Stimulated activated effector memory CD8-positive, alpha-beta T cell treated with anti-CD3 and anti-CD28 coated beads, Interleukin-12 subunit alpha, Interleukin-12 subunit beta, amount 100 ng/mL, for 72 hours (primary cell): ENCODE data around the gene RALGPS1.

Experiments used
- ATAC-seq: fragments of 150-1000 bp; cut with Tn5 transposase; 2 replicates; pipeline ENCODE4 v1.10.0; 2021
- DNase-seq, 2 donors: peaks; one replicate each; pipeline ENCODE4 v3.0.0; 2021 to 2022; ENCODE audit warnings: low spot score in 2 of 2
- H3K27ac Mint-ChIP-seq: one replicate; pipeline ENCODE4 v1.8.0; 2022; ENCODE audit warnings: mild to moderate bottlenecking, mixed read lengths
- H3K36me3 Mint-ChIP-seq: one replicate; pipeline ENCODE4 v1.8.0; 2022; ENCODE audit warnings: mild to moderate bottlenecking, mixed read lengths
- H3K4me1 Mint-ChIP-seq: one replicate; pipeline ENCODE4 v1.8.0; 2022; ENCODE audit warnings: mixed read lengths
- H3K4me3 Mint-ChIP-seq: one replicate; pipeline ENCODE4 v1.8.0; 2022; ENCODE audit warnings: mild to moderate bottlenecking, mixed read lengths
- H3K9me3 Mint-ChIP-seq: one replicate; pipeline ENCODE4 v1.8.0; 2022; ENCODE audit warnings: mixed read lengths

The RALGPS1 gene

GRCh38 chr9:127197861-127198430 is 283.4 kb downstream of the RALGPS1 start:
- DNase-seq (no peak), ATAC-seq (no peak)
- H3K9me3 Mint-ChIP-seq, result no peaks in the 10 kb centered on the region
- H3K36me3 Mint-ChIP-seq, result no peaks in the 10 kb centered on the region
- H3K4me1 Mint-ChIP-seq, result peaks cover 10% of the 10 kb centered on the region
- no peak overlapping the region for H3K4me3 Mint-ChIP-seq
- H3K27ac Mint-ChIP-seq, result no peak overlapping the region

- ATAC-seq, result no peak
- H3K36me3 Mint-ChIP-seq, result no peaks in the 10 kb centered on the region
- no peak for DNase-seq
- H3K9me3 Mint-ChIP-seq, result no peaks in the 10 kb centered on the region
- no peak overlapping the region for H3K27ac Mint-ChIP-seq
- no peak overlapping the region for H3K4me3 Mint-ChIP-seq
- peaks cover 10% of the 10 kb centered on the region for H3K4me1 Mint-ChIP-seq
Observed at GRCh38 chr9:127198587-127198986, 284.0 kb downstream of the RALGPS1 start.

DNA sequence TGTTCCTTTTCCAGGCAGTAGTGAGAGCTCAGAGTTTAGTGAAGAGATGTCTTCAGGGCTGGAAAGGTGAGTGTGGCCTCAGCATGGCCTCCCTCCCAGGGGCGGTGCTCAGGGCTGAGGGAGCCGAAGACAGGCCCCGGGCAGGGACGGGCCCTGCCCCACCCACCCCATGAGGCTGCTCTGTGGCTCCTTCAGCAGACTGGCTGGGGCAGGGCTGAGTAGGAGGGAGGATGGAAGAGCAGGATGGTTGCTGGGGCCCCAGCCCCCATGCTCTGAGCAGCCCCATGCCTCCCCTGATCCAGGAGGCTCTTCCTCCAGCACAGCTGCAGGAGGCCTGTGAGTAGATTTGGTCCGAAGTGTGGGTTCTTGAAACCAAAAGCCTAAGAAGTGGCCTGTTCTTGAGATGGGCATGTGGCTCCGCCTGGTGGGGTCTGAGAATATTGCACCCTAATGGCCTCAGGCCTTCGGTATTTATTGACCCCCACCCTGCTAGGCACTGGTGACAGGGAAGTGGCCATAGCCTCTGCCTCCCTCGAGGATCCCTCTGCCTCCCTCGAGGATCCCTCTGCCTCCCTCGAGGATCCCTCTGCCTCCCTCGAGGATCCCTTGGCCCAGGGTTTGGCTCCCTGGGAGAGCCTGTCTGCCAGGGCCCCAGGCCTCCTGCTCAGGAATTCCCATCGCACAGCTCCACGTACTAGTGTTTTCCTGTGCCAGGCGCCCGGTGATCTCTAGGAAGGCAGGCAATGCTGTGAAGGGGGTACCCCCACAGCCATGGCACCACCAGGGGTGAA is 284.6 kb downstream of the RALGPS1 start:
- no peak overlapping the region for H3K27ac Mint-ChIP-seq
- no peak overlapping the region for H3K4me3 Mint-ChIP-seq
- H3K4me1 Mint-ChIP-seq, result peaks cover 10% of the 10 kb centered on the region
- H3K36me3 Mint-ChIP-seq, result no peaks in the 10 kb centered on the region
- DNase-seq (peak; percentile 72 to 89), ATAC-seq (peak; percentile 76)
- H3K9me3 Mint-ChIP-seq, result no peaks in the 10 kb centered on the region

- Mint-ChIP-seq H3K9me3 (no peaks in the 10 kb centered on the region), H3K4me3 (no peak overlapping the region), H3K27ac (no peak overlapping the region), H3K4me1 (peaks cover 10% of the 10 kb centered on the region), H3K36me3 (no peaks in the 10 kb centered on the region)
- ATAC-seq (no peak), DNase-seq (no peak)
Observed at GRCh38 chr9:127200106-127200862, 285.7 kb downstream of the RALGPS1 start.

GRCh38 chr9:127201071-127201541 is 286.5 kb downstream of the RALGPS1 start:
- Mint-ChIP-seq H3K27ac (no peak overlapping the region), H3K4me1 (peaks cover 10% of the 10 kb centered on the region), H3K4me3 (no peak overlapping the region), H3K36me3 (no peaks in the 10 kb centered on the region), H3K9me3 (no peaks in the 10 kb centered on the region)
- DNase-seq, result no peak
- no peak for ATAC-seq

DNA sequence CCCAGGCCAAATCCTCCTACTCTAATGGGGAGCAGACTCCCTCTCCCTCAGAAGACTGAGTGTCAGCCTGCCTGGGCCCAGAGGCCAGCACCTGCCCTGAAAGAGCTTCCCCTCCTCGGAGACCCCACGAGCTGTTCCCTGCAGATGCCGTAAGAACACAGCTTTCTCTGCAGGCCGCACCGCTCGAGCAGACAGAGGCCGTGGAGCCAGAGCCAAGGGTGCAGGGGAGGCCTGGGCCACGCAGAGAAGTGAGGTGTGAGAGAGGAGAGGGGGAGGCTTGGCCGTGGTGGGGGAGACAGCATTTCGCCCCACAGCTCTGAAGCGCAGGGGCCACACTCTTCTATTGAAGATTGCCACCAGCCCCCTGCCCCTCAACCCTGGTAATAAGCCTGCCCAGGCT is 287.1 kb downstream of the RALGPS1 start:
- Mint-ChIP-seq H3K27ac (peak overlapping the region; percentile 43), H3K4me3 (no peak overlapping the region), H3K9me3 (no peaks in the 10 kb centered on the region), H3K4me1 (peaks cover 10% of the 10 kb centered on the region), H3K36me3 (no peaks in the 10 kb centered on the region)
- no peak for DNase-seq
- no peak for ATAC-seq

- ATAC-seq, result no peak
- no peak overlapping the region for H3K4me3 Mint-ChIP-seq
- no peaks in the 10 kb centered on the region for H3K9me3 Mint-ChIP-seq
- no peak for DNase-seq
- peaks cover 10% of the 10 kb centered on the region for H3K4me1 Mint-ChIP-seq
- no peaks in the 10 kb centered on the region for H3K36me3 Mint-ChIP-seq
- H3K27ac Mint-ChIP-seq, result peak overlapping the region; percentile 43
Observed at GRCh38 chr9:127202461-127203169, 288.0 kb downstream of the RALGPS1 start.

DNA sequence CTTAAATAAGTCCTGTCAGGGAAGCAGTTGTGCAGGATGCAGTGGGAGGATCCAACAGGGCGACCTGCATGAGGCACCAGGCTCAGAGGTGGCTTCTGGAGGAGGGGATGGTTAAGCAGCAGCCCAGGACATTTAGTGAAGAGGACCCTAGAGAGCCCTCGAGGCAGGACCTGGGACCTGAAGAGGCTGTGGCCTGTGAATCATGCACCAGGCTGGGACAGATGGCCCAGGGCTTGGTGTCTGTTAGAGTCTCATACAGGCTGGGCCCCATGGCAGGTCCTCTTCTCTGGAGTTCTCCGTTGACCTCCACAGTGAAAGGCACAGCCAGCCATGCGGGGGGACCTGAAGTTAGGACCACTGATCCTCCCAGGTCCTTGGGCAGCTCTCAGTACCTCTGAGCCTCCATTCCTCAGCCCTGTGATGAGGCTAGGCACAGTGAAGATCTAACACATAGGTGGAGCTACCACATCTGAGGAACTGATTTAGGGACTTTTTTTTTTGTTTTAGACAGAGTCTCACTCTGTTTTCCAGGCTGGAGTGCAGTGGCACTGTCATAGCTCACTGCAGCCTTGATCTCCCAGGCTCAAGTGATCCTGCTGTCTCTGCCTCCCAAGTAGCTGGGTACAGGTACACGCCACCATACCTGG is 289.2 kb downstream of the RALGPS1 start:
- DNase-seq (no peak), ATAC-seq (no peak)
- H3K9me3 Mint-ChIP-seq, result no peaks in the 10 kb centered on the region
- H3K4me1 Mint-ChIP-seq, result peaks cover 4% of the 10 kb centered on the region
- no peak overlapping the region for H3K27ac Mint-ChIP-seq
- H3K36me3 Mint-ChIP-seq, result no peaks in the 10 kb centered on the region
- no peak overlapping the region for H3K4me3 Mint-ChIP-seq

- no peak overlapping the region for H3K4me3 Mint-ChIP-seq
- no peak for ATAC-seq
Observed at GRCh38 chr9:127204771-127205470, 290.3 kb downstream of the RALGPS1 start.

GRCh38 chr9:127205952-127206351 is 291.4 kb downstream of the RALGPS1 start:
- H3K4me3 Mint-ChIP-seq, result no peak overlapping the region
- no peak overlapping the region for H3K27ac Mint-ChIP-seq
- DNase-seq, result no peak
- H3K9me3 Mint-ChIP-seq, result no peaks in the 10 kb centered on the region
- ATAC-seq, result no peak
- no peaks in the 10 kb centered on the region for H3K36me3 Mint-ChIP-seq
- no peaks in the 10 kb centered on the region for H3K4me1 Mint-ChIP-seq

More at GRCh38 chr9:127204771-127205470, 290.3 kb downstream of the RALGPS1 start:
- no peaks in the 10 kb centered on the region for H3K36me3 Mint-ChIP-seq
- no peak for DNase-seq
- H3K9me3 Mint-ChIP-seq, result no peaks in the 10 kb centered on the region
- H3K27ac Mint-ChIP-seq, result no peak overlapping the region
- H3K4me1 Mint-ChIP-seq, result no peaks in the 10 kb centered on the region

GRCh38 chr9:127206666-127207065 is 292.1 kb downstream of the RALGPS1 start:
- H3K4me1 Mint-ChIP-seq, result no peaks in the 10 kb centered on the region
- DNase-seq (no peak), ATAC-seq (no peak)
- no peak overlapping the region for H3K27ac Mint-ChIP-seq
- H3K9me3 Mint-ChIP-seq, result no peaks in the 10 kb centered on the region
- no peaks in the 10 kb centered on the region for H3K36me3 Mint-ChIP-seq
- H3K4me3 Mint-ChIP-seq, result no peak overlapping the region

- H3K27ac Mint-ChIP-seq, result no peak overlapping the region
- no peak for DNase-seq
Observed at GRCh38 chr9:127207734-127208410, 293.3 kb downstream of the RALGPS1 start.

DNA sequence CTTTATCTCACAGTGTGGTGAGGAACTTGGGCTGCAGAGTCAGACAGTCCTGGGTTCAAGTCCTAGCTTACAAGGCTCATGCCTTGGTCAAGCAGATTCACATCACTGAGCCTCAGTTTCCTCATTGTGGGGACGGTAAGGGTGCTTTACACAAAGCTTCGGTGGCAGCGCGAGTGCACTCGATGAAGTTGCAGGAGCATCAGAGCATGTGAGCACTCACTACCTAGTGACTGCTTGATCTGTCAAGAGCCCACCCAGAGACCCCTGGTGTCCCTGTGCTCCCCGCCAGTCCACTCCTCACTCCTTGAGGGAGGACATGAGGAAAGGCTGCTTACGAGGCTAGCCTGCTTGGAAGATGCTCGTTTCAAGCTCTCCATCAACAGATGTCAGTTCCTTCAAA is 293.8 kb downstream of the RALGPS1 start:
- no peak overlapping the region for H3K27ac Mint-ChIP-seq
- ATAC-seq, result no peak
- H3K4me3 Mint-ChIP-seq, result no peak overlapping the region

More at GRCh38 chr9:127207734-127208410, 293.3 kb downstream of the RALGPS1 start:
- no peaks in the 10 kb centered on the region for H3K4me1 Mint-ChIP-seq
- no peaks in the 10 kb centered on the region for H3K9me3 Mint-ChIP-seq
- H3K36me3 Mint-ChIP-seq, result no peaks in the 10 kb centered on the region
- H3K4me3 Mint-ChIP-seq, result no peak overlapping the region
- no peak for ATAC-seq

DNA sequence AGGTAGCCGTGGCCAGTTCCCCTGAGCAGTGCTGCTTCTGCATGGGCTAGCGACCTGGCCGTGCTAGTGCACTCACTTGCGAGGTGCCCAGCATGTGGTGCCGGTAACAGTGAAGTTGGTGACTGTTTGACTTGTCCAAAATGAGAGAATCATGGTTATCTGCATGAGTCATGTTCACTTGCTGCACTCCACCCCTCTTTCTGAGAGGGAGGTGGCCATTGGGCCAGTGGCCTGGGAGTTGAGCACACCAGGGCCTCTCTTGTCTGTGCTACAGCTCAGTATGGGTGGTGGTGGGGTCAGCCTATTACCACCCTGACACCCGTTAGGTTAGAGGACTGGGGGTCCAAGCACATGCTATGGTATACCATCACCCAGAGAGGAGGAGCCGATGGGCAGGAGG is 294.6 kb downstream of the RALGPS1 start:
- H3K27ac Mint-ChIP-seq, result no peak overlapping the region
- H3K9me3 Mint-ChIP-seq, result no peaks in the 10 kb centered on the region
- no peaks in the 10 kb centered on the region for H3K36me3 Mint-ChIP-seq
- DNase-seq, result no peak
- H3K4me1 Mint-ChIP-seq, result no peaks in the 10 kb centered on the region
- H3K4me3 Mint-ChIP-seq, result no peak overlapping the region
- ATAC-seq, result no peak

More for the DNA sequence above, 293.8 kb downstream of the RALGPS1 start:
- no peaks in the 10 kb centered on the region for H3K9me3 Mint-ChIP-seq
- H3K4me1 Mint-ChIP-seq, result no peaks in the 10 kb centered on the region
- H3K36me3 Mint-ChIP-seq, result no peaks in the 10 kb centered on the region
- no peak for DNase-seq
